Right lobe of liver (tissue), 6 donors: Measurements from ENCODE around the gene IFI44. TPM values are rescaled to one million over a fixed set of nuclear protein-coding genes. Genes with fewer than 3 reads are reported as not detected.

ENCODE experiments used
- ATAC-seq, 4 donors: fragments of 200-7000 bp; cut with Tn5 transposase; one replicate each; pipeline ENCODE4 v1.9.1; 2020; ENCODE audit warnings: mild to moderate bottlenecking in 4 of 4, moderate library complexity in 4 of 4
- DNase-seq, 3 donors: peaks; one replicate each; pipeline ENCODE4 v3.0.0-alpha.2; 2020
- H3K27ac ChIP-seq, 3 donors: fragments of 200-600 bp; one replicate each; pipeline ENCODE4 v1.8.0; 2022
- H3K27me3 ChIP-seq, 2 donors: fragments of 200-600 bp; one replicate each; pipeline ENCODE4 v1.8.0; 2022
- H3K36me3 ChIP-seq, 4 donors: fragments of 200-600 bp; sonication (generic) in 1 of 4; one replicate each; pipeline versions ENCODE4 v1.5.1 to v1.8.0; 2017 to 2022; ENCODE audit warnings: control low read depth in 1 of 4
- H3K4me1 ChIP-seq, 4 donors: fragments of 200-600 bp; sonication (generic) in 1 of 4; one replicate each; pipeline versions ENCODE4 v1.5.1 to v1.8.0; 2017 to 2022; ENCODE audit warnings: control low read depth in 1 of 4
- H3K4me3 ChIP-seq, 3 donors: fragments of 200-600 bp; one replicate each; pipeline ENCODE4 v1.8.0; 2022
- H3K9me3 ChIP-seq, 4 donors: fragments of 200-600 bp; sonication (generic) in 1 of 4; one replicate each; pipeline versions ENCODE4 v1.5.1 to v1.8.0; 2017 to 2022; ENCODE audit warnings: control low read depth in 1 of 4
- POLR2A ChIP-seq: fragments of 450-650 bp; IDR thresholded peaks from one replicate; pipeline ENCODE4 v1.6.1; 2017; ENCODE audit warnings: antibody characterized with exemption, mild to moderate bottlenecking
- WGBS: methylation state at CpG from one replicate; pipeline ENCODE4 v1.1.6; 2018; ENCODE audit warnings: low coverage, low lambda C conversion rate; ENCODE audit not compliant: insufficient coverage; ENCODE audit errors: missing lambda C conversion rate; 5-methylcytosine and 5-hydroxymethylcytosine counted together
- intact Hi-C, 2 donors: fragments of 100-400 bp; cut with DNase I; formaldehyde crosslinking; loops; one replicate each; pipeline versions ENCODE4 v1.11.2 to v1.14.1; 2022
- total RNA-seq, 6 experiments: library from RNA; depleted of rRNA in 2 of 6; stranded (reverse); fragments of >200 nt in 2 of 6; fragmentation: NEBNext Ultra II Directional in 3 of 6; extraction: Animal tissue kit (Norgen Biotek cat#: 25700) in 3 of 6; gene quantifications; one replicate each; pipeline versions ENCODE4 v1.1.0 to v1.2.4, GENCODE V29; 2016 to 2023
- TF ChIP-seq, protein P1 (sequence below), 4 donors: fragments of 200-600 bp in 3 of 4; fragments of 450-650 bp in 1 of 4; IDR thresholded peaks; one replicate each; pipeline versions ENCODE4 v1.5.1 to v1.8.0; 2016 to 2022; ENCODE audit warnings: antibody characterized with exemption in 4 of 4, mild to moderate bottlenecking in 2 of 4
- donor health status: DM: no; HTN: yes; CAD: no.
- donor health status: DM: no; HTN: no; CAD: no.
- donor health status: DM: no; HTN: no; CAD: no.
- donor health status: DM: no; HTN: yes; CAD: no.
- donor health status: DM: no; HTN: yes; CAD: no.

Gene IFI44
- total RNA-seq, 6 experiments from 2014 or later, result 5.6 to 12.0 (median 9.8) TPM

DNA sequence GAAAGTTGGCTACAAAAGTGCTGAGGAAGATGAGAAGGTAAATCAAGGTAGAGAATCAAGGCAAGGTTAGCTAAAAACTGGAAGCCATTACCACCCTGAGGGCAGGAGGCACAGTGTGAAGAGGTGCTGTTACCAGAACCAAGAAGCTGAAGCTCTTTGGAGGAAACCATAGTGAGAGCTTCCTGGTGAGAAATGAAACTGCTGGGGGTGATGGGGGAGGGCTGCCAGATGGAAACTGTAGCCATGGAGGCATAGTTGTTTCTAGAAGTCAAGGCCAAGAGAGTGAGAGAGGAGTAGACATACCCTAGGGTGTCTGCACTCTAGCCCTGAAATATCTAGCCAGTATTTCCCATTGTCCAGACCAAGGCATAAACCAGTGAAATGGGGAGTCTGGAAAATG lies 28.7 kb downstream of the IFI44 start:
- Histone ChIP-seq H3K27me3 (no peaks in the 10 kb centered on the region), H3K4me1 (no peaks in the 10 kb centered on the region), H3K9me3 (no peaks in the 10 kb centered on the region), H3K4me3 (no peak overlapping the region), H3K36me3 (no peaks in the 10 kb centered on the region), H3K27ac (no peak overlapping the region)
- no peak for TF ChIP-seq POLR2A
- TF ChIP-seq, protein P1, sequence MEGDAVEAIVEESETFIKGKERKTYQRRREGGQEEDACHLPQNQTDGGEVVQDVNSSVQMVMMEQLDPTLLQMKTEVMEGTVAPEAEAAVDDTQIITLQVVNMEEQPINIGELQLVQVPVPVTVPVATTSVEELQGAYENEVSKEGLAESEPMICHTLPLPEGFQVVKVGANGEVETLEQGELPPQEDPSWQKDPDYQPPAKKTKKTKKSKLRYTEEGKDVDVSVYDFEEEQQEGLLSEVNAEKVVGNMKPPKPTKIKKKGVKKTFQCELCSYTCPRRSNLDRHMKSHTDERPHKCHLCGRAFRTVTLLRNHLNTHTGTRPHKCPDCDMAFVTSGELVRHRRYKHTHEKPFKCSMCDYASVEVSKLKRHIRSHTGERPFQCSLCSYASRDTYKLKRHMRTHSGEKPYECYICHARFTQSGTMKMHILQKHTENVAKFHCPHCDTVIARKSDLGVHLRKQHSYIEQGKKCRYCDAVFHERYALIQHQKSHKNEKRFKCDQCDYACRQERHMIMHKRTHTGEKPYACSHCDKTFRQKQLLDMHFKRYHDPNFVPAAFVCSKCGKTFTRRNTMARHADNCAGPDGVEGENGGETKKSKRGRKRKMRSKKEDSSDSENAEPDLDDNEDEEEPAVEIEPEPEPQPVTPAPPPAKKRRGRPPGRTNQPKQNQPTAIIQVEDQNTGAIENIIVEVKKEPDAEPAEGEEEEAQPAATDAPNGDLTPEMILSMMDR (IDR thresholded peaks at IDR 0.05), result no peak
- ATAC-seq (peak in 1 of 4 donors; percentile 11), DNase-seq (no peak)
- intact Hi-C loops, result loop anchor here in 1 of 2 donors (5.0 kb wide), 1 partner anchor 61 kb away; no protein-coding TSS in a partner anchor

DNA sequence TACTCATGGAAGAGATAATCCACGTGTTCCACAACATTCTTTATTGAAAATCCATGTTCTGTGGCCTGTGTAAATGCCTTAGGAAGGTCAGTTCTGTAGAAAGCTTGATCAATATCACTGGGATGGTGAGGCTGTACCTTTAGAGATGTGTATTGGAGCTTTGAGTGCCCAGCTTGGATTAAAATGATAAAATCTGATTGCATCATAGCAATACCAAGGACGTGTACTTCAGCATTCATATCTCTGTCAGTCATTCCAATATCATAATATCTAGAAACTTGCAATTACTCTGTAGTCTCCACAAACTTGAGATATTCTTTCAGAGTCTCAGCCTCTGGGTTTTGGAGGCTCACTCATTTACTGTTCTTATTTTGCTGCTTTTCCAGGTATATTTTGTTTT lies 31.6 kb downstream of the IFI44 start:
- intact Hi-C loops, result no loop called here
- 49% methylated on average over 2 of the region's 2 CpGs for WGBS
- no peak for ATAC-seq
- H3K4me3 ChIP-seq, result no peak overlapping the region
- TF ChIP-seq, protein P1 (IDR thresholded peaks at IDR 0.05), result no peak
- no peak for TF ChIP-seq POLR2A
- H3K4me1 ChIP-seq, result no peaks in the 10 kb centered on the region
- H3K27me3 ChIP-seq, result no peaks in the 10 kb centered on the region
- no peak overlapping the region for H3K27ac ChIP-seq
- DNase-seq, result no peak
- H3K36me3 ChIP-seq, result no peaks in the 10 kb centered on the region
- no peaks in the 10 kb centered on the region for H3K9me3 ChIP-seq

DNA sequence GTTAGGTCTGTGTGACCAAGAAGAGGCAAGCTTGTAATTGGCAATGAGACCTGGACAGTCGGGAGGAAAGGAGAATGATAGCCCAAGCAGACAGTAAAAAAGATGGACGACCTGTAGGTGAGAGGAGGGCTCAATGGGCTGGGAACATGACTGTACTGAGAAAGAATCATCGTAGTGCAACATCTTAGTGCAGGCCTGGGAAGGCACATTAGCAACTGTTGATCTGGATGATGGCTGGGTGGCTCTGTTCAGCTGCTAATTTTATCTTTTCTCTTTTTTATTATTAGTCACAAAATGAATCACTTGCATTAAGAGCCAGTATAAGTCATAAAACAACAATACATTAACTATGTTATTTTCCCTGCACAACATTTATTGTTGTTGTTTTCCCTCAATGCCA lies 32.9 kb downstream of the IFI44 start:
- Histone ChIP-seq H3K27me3 (no peaks in the 10 kb centered on the region), H3K27ac (no peak overlapping the region), H3K4me3 (no peak overlapping the region), H3K9me3 (no peaks in the 10 kb centered on the region), H3K36me3 (no peaks in the 10 kb centered on the region), H3K4me1 (peaks cover 0 to 8% (median 2%) of the 10 kb centered on the region in 4 donors)
- ATAC-seq (no peak), DNase-seq (no peak)
- WGBS, result 47% methylated on average over 3 of the region's 3 CpGs
- intact Hi-C loops, result no loop called here
- no peak for TF ChIP-seq POLR2A
- TF ChIP-seq, protein P1 (IDR thresholded peaks at IDR 0.05), result no peak

DNA sequence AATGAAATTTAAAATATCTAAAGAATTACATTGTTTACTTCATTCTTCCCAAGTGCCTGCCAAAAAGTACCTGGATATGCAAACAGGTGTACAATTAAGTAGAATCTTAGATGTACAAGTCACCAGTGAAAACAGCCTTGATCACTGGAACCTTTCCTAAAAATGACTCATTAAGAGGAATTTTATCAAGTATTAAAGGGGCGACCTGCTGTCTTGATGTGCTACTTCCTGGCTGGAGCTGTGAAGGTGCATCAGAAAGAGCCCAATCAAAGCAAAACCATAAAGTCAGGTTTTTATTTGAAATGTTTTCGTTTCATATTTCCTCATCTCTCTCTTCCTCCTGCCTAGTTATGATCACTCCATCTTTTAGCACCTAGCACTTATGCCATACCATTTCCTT lies 33.4 kb downstream of the IFI44 start:
- no peak overlapping the region for H3K27ac ChIP-seq
- no peak for DNase-seq
- no peak overlapping the region for H3K4me3 ChIP-seq
- H3K27me3 ChIP-seq, result no peaks in the 10 kb centered on the region
- TF ChIP-seq, protein P1 (IDR thresholded peaks at IDR 0.05), result no peak
- no peak for TF ChIP-seq POLR2A
- H3K36me3 ChIP-seq, result no peaks in the 10 kb centered on the region
- intact Hi-C loops, result no loop called here
- WGBS, result 68% methylated on average over 2 of the region's 2 CpGs
- ATAC-seq, result no peak
- no peaks in the 10 kb centered on the region for H3K9me3 ChIP-seq
- H3K4me1 ChIP-seq, result peaks cover 0 to 11% (median 3%) of the 10 kb centered on the region in 4 donors

DNA sequence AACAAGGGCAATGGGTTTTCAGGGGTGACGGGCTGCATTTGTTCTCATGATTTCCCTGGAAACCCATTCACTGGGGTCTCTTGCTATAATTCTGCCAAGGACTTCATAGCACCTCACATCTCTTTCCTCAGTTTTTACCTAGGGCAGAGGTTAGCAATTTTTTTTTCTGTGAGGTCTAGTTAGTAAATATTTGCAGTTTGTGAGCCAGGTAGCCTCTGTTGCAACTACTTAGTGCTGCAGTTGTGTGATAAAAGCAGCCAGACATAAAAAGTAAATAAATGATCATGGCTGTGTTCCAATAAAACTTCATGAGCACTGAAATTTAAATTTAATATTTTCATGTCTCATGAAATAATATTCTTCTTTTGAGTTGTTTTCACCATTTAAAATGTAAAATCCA lies 37.7 kb downstream of the IFI44 start:
- Histone ChIP-seq H3K4me1 (peaks cover 0 to 11% (median 3%) of the 10 kb centered on the region in 4 donors), H3K27ac (no peak overlapping the region), H3K36me3 (no peaks in the 10 kb centered on the region), H3K27me3 (no peaks in the 10 kb centered on the region), H3K9me3 (no peaks in the 10 kb centered on the region), H3K4me3 (no peak overlapping the region)
- 83% methylated on average over 1 of the region's 1 CpG for WGBS
- TF ChIP-seq POLR2A, result no peak
- TF ChIP-seq, protein P1 (IDR thresholded peaks at IDR 0.05), result no peak
- no peak for DNase-seq
- peak; percentile 81 to 94 (median 91) for ATAC-seq
- intact Hi-C loops, result no loop called here
